Lower leg skin (tissue), 3 donors: ENCODE results near the gene OTOGL.

Source experiments
- POLR2A ChIP-seq, 2 donors: fragments of 450-650 bp; IDR thresholded peaks; one replicate each; pipeline ENCODE4 v1.6.1; 2016 to 2017; ENCODE audit warnings: antibody characterized with exemption in 2 of 2, mild to moderate bottlenecking in 1 of 2, moderate library complexity in 1 of 2
- TF ChIP-seq, protein P1 (sequence below), 3 donors: fragments of 450-650 bp; IDR thresholded peaks; one replicate each; pipeline ENCODE4 v1.5.1; 2016; ENCODE audit warnings: antibody characterized with exemption in 3 of 3, mild to moderate bottlenecking in 3 of 3, moderate library complexity in 2 of 3

- no peak for TF ChIP-seq POLR2A (IDR thresholded peaks at IDR 0.05)
- TF ChIP-seq, protein P1, sequence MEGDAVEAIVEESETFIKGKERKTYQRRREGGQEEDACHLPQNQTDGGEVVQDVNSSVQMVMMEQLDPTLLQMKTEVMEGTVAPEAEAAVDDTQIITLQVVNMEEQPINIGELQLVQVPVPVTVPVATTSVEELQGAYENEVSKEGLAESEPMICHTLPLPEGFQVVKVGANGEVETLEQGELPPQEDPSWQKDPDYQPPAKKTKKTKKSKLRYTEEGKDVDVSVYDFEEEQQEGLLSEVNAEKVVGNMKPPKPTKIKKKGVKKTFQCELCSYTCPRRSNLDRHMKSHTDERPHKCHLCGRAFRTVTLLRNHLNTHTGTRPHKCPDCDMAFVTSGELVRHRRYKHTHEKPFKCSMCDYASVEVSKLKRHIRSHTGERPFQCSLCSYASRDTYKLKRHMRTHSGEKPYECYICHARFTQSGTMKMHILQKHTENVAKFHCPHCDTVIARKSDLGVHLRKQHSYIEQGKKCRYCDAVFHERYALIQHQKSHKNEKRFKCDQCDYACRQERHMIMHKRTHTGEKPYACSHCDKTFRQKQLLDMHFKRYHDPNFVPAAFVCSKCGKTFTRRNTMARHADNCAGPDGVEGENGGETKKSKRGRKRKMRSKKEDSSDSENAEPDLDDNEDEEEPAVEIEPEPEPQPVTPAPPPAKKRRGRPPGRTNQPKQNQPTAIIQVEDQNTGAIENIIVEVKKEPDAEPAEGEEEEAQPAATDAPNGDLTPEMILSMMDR (IDR thresholded peaks at IDR 0.05): no peak
Measured at GRCh38 chr12:80293759-80294158, 194.4 kb downstream of the OTOGL start.
